ES-I3 (cell line): ENCODE measurements around the gene CTIF.

ENCODE experiments used
- H3K36me3 ChIP-seq: 2 replicates; pipeline ENCODE4 v1.6.1; 2013; ENCODE audit warnings: mild to moderate bottlenecking, low read length, control low read depth, moderate library complexity; ENCODE audit not compliant: insufficient read depth
- H3K4me1 ChIP-seq: 2 replicates; pipeline ENCODE4 v1.6.1; 2013; ENCODE audit warnings: mild to moderate bottlenecking, control low read depth, low read length; ENCODE audit not compliant: insufficient read depth
- H3K9ac ChIP-seq: 2 replicates; pipeline ENCODE4 v1.6.1; 2013; ENCODE audit warnings: low read depth, mild to moderate bottlenecking, low read length, moderate library complexity
- H3K9me3 ChIP-seq: 2 replicates; pipeline ENCODE4 v1.6.1; 2013; ENCODE audit warnings: mild to moderate bottlenecking, low read length, moderate library complexity; ENCODE audit not compliant: control insufficient read depth, insufficient read depth

Gene CTIF

DNA sequence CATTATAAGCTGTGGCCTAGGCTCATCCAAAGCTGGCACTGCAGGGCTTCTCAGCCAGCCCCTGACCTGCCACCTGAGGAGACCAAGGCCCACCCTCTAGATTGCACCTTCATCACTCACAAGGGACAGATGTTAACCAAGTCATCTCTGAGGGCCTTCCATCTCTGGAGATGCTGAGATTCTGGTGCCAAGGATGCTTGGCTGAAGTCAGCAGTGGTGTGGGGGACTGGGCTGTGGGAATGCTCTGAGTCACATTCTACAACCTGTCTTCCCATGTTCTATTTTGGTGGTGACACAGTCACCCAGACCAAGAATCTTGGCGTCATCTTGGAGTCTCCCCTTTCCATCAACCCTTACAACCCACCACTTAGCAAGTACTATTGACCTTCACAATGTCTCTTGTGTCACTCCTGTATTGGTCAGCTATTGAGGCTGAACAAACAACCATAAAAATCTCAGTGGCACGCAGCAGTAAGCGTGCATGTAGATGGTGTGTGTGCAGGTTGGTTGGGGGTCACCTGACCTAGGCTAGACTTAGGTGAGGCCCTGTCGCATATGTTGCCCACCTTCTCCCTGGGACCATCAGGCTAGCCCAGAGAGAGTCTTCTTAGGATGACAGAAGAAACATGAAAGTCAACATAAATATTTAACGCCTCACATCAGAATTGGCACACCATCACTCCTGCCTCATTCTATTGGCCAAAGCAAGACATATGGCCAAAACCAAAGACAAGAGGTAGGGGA lies 276.9 kb downstream of the CTIF start:
- Histone ChIP-seq H3K4me1 (no peaks in the 10 kb centered on the region), H3K9me3 (no peaks in the 10 kb centered on the region), H3K9ac (no peak overlapping the region), H3K36me3 (0 out of 2 replicates have a peak, but pooled peaks cover 3% of the 10 kb centered on the region)

DNA sequence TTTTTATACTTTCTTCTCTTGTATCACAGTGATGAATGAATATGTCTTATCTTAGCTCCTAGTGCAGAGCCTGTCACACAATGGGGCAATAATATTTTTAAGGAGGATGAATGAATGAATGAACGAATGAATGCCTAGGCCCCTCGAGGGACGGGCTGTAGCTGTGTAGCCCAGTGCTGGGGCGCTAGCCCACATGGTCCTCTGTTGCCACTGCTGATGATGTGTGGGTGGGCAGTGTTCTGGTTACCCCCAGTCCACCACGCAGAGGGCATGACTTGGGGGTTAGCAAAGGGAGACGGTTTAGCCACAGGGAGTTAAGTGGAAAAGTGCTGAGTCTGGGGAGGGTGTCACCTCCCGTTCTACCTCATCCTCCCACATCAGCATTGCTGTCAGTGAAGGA lies 277.7 kb downstream of the CTIF start:
- Histone ChIP-seq H3K9me3 (no peaks in the 10 kb centered on the region), H3K9ac (no peak overlapping the region), H3K4me1 (no peaks in the 10 kb centered on the region), H3K36me3 (0 out of 2 replicates have a peak, but pooled peaks cover 3% of the 10 kb centered on the region)

DNA sequence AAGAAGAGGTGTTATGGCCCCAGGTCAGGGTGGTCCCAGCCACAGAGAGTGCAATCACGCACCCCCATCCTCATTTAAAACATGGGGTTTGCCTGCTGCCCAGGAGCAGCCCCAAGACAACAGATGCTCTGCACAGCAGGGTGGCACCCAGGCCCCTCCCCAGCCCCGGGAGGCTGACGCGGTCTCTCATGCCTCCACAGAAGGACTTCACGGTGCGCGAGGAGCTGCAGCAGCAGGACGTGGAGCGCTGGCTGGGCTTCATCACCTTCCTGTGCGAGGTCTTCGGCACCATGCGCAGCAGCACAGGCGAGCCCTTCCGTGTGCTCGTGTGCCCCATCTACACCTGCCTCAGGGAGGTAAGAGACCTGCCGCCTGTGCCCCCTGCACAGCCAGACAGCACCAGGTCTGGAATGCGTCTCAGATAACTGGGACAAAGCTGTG lies 278.2 kb downstream of the CTIF start:
- H3K9ac ChIP-seq: no peak overlapping the region
- H3K9me3 ChIP-seq: no peaks in the 10 kb centered on the region
- H3K4me1 ChIP-seq: no peaks in the 10 kb centered on the region
- 0 out of 2 replicates have a peak, but pooled peaks cover 3% of the 10 kb centered on the region for H3K36me3 ChIP-seq

DNA sequence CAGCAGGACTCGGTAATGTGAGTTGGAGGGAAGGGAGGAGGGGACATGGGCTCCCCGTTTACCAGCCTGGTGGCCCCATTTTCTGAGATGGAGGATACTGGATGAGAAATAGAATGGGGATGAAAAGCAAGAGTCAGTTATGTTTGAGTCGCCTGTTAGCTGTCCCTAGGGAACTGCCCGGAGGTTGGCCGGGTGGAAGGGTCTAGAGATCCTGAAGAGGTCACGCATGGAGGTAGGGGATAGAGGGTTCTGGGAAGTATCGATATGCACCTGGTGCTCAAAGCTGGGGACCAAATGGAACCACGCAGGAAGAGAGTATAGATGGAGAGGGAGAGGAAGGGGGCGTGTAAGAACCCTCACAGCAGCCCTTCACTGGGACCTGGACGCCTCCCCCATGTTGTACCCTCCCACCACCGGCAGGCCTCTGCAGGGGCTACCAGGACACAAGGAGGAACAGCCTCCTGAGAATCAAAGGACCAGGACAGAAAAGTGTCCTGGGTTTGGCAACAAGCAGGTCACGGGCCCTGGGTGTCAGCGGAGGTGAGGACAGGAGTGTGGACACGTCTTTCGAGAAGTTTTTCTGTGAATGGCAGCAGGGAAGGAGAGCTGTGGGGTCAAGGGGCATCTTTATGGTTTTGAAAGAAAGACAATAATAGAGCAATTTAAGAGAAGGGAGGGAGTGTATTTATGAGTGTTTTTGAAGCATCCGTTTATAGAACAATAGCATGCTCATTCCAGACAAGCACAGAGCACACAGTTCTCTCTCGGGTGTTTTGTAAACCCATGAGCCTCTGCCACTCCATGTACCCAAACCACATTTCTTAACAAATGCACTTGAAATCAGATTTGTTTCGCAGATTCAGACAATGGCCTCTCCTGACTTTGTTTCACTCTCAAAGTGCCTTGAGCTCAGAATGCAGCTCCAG lies 279.8 kb downstream of the CTIF start:
- Histone ChIP-seq H3K9ac (no peak overlapping the region), H3K4me1 (no peaks in the 10 kb centered on the region), H3K36me3 (0 out of 2 replicates have a peak, but pooled peaks cover 3% of the 10 kb centered on the region), H3K9me3 (no peaks in the 10 kb centered on the region)

DNA sequence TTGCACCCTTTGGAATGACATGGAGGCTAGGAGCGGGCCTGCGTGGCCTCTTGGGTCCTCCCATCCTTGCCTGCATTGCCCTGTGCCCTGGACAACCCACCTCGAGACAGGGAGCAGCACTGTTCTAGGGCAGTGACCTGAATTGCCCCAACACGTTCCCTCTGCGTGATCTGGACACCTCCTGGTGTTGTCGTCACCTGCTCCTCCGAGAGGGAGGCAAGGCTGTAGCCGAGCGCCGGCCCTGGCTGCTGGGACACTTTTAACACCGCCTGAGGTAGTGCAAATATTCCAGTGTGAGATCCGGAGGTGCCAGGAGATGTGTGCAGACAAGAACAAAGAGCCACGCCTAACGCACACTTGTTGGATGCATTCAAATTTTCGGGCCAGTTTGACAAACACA lies 280.4 kb downstream of the CTIF start:
- 0 out of 2 replicates have a peak, but pooled peaks cover 3% of the 10 kb centered on the region for H3K36me3 ChIP-seq
- H3K9ac ChIP-seq: no peak overlapping the region
- no peaks in the 10 kb centered on the region for H3K4me1 ChIP-seq
- no peaks in the 10 kb centered on the region for H3K9me3 ChIP-seq

DNA sequence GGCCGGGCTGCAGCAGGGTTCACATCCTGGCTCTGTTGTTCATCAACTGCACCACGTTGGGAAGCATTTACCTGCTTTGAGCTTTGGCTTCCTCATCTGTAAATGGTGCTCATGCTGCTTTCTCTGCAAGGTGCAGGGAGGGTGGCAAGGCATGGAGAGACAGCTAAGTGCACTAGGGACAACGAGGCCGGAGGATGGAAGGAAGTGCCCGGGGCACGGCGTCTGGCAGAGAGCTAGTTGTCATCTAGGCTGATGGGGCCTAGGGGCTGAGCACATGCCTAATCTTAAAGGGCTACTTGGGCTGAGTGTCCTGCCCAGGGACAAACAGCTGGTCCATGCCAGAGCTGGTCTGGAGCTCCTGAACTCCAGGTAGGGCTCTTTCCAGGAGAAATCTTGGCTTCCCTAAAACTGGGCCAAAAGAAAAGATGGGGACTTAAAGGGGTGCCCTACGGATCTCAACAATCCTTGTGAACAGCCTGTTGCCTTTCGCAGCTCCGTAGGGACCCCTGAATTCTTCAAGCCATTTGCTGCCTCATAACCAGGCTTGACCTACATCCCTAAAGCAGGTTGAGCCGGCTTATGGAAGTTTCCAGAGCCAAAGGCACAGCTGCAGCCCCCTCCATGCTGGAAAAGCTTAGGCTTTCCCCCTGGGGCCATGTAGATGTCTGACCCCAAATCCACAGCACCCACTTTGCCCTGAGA lies 281.1 kb downstream of the CTIF start:
- 0 out of 2 replicates have a peak, but pooled peaks cover 3% of the 10 kb centered on the region for H3K36me3 ChIP-seq
- H3K9me3 ChIP-seq: no peaks in the 10 kb centered on the region
- no peak overlapping the region for H3K9ac ChIP-seq
- no peaks in the 10 kb centered on the region; the same call in 1 of the 2 replicates for H3K4me1 ChIP-seq

DNA sequence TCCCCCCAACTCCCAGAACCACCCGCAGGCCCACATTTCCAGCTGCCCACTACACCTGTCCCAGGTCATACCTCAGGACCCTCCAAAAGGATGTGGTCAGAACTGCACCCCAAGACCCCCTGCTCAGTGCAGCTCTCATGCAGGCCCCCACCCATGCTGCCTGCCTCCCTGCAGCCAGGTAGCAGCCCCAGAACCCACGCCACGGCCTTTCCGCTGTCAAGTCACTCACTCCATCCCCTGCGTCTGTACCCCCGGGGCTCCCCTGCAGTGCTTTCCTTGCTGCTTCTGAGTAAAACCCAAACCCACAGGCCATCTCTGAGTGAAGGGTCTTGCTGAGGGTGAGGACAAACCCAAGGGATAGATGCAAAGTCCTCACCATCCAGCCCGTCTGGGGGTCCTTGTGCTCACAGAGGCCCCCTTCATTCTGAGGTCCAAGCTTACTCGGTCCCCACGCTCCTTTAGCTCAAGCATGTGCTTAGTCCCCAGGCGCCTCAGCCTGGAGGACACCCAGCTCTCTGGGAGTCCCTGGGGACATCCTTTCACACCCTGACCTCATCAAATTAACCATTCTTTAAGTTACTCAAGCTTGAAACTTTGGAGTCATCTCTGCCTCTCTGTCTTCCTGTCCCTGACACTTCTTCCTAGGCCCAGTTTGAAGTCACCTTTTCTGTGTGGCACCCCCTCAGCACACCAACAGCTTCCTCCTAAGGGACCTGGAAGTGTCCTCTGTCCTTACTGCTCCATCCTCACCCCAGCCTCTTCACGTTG lies 281.8 kb downstream of the CTIF start:
- H3K9ac ChIP-seq: no peak overlapping the region
- H3K9me3 ChIP-seq: no peaks in the 10 kb centered on the region
- no peaks in the 10 kb centered on the region; the same call in 1 of the 2 replicates for H3K4me1 ChIP-seq
- 0 out of 2 replicates have a peak, but pooled peaks cover 3% of the 10 kb centered on the region for H3K36me3 ChIP-seq

DNA sequence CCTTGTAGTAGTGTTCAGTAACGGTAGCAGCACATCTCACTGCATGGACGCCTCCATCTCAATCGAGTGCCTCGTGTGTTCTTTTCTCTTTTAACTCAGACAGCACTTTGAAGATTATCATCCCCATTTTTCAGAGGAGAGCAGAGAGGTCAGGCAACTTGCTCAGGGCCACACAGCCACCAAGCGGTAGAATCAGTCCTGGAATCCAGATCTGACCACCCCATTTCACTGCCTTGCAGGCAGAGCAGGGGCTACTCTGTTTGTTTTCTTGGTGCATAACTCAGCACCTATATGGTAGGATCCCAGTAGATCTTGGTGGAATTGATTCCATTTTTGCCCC lies 282.4 kb downstream of the CTIF start:
- Histone ChIP-seq H3K9ac (no peak overlapping the region), H3K4me1 (no peaks in the 10 kb centered on the region; the same call in 1 of the 2 replicates), H3K36me3 (0 out of 2 replicates have a peak, but pooled peaks cover 3% of the 10 kb centered on the region), H3K9me3 (no peaks in the 10 kb centered on the region)

DNA sequence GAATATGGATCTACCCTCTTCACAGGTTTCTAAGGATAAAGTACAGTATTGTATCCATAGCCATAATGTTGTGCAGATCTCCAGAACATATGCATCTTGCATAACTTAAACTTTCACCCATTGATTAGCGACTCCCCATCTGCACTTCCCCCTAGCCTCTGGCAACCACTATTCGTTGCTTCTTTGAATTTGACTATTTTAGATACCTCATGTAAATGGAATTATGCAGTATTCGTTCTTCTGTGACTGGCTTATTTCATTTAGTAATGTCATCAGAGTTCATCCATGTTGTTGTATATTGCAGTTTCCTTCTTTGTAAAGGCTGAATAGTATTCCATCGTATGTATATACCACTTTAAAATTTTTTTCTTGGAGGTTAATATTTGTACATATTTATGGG lies 283.0 kb downstream of the CTIF start:
- Histone ChIP-seq H3K36me3 (0 out of 2 replicates have a peak, but pooled peaks cover 3% of the 10 kb centered on the region), H3K4me1 (no peaks in the 10 kb centered on the region; the same call in 1 of the 2 replicates), H3K9ac (no peak overlapping the region), H3K9me3 (no peaks in the 10 kb centered on the region)

DNA sequence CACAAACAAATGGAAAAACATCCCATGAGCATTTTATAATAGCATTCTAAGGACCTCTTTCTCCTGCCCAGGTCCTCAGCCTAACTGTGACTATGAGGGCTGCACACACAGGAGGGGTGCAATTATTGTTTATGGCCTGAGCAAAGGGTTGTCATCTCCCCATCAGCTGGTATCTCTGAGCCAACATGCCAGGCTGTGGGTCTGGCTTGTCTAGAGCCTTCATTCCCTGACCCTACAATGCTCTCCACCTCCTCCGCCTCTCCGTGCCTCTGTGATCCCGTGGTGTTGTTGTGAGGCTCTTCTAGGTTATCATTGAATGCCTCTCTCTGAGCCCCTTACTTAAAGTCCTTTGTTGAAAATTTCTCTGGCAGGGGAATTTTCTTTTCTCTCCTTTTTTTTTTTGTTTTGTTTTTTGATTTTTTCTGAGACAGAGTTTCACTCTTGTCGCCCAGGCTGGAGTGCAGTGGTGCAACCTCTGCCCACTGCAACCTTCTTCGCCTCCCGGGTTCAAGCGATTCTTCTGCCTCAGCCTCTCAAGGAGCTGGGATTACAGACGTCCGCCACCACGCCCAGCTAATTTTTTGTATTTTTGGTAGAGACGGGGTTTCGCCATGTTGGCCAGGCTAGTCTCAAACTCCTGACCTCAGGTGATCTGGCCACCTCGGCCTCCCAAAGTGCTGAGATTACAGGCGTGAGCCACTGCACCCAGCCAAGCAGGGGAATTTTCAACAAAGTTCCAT lies 285.6 kb downstream of the CTIF start:
- peaks cover 23% of the 10 kb centered on the region for H3K4me1 ChIP-seq
- H3K9me3 ChIP-seq: no peaks in the 10 kb centered on the region
- H3K9ac ChIP-seq: no peak overlapping the region
- H3K36me3 ChIP-seq: no peaks in the 10 kb centered on the region

DNA sequence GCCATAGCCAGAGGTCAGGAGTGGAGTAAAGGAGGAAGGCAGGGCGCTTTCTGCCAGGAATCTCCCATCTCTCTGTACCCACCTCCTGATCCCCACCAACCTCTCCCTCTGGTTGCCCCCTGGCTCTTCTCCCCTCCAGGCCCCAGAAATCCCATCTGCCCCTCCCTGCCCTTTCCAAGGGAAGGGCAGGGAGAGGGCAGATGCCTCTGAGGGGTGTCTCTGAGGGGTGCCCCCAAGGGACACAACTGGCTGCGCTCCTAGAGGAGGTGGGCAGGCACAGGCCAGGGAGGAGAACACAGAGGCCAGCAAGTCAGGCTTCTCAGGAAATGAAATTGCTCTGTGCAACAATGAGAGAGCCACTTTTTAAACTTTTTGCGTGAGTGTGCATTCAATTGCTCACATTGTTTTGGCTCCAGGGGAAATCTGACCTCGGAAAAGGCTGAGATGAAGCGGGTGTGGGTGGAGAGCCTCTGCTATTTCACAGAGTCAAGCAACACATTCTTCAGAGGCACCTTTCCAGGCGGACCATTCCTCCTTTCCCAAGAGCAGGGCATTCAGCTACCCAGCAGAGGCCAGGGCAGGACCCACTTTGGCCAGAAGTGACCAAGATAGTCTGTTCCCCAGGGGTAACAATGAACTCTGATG lies 286.4 kb downstream of the CTIF start:
- no peak overlapping the region for H3K9ac ChIP-seq
- H3K36me3 ChIP-seq: no peaks in the 10 kb centered on the region
- peaks cover 27% of the 10 kb centered on the region for H3K4me1 ChIP-seq
- no peaks in the 10 kb centered on the region for H3K9me3 ChIP-seq

DNA sequence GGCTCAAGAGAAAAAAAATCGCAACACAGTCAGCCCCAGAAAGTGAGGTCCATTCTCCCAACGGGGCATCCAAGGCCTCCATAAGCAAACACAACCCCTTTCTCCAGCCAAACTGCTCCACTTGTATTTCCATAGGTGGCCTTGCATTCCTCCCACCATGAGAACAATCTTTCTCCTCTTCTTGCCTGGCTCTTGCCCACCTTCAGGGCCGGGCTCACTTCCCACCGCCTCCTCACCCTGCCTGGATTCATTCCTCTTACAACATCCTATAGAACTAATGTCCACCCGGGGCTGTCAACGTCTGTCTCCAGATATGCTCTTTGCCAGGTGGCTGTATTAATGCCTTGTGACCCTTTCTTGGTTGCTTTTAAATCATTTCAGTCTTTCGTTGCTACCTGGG lies 287.4 kb downstream of the CTIF start:
- no peak overlapping the region for H3K9ac ChIP-seq
- no peaks in the 10 kb centered on the region for H3K9me3 ChIP-seq
- no peaks in the 10 kb centered on the region for H3K36me3 ChIP-seq
- H3K4me1 ChIP-seq: peaks cover 27% of the 10 kb centered on the region

DNA sequence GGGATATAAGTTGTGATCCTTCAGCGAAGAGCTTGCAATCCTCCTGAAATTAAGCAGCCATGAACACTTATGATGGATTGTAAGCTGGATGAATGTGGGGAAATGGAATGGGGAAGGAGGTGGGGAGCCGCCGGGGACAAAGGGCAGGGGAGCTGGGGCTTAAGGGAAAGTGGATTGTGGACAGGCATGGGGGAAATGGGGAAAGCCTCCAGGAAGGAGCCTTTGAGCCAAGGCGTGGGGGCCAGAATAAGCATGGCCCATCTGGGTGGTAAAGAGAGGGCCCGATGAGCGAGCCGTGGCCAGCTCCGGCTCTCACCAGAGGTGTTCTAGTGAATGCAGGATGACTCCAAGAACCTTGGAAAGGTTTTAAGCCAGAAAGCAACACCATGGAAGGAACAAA lies 288.0 kb downstream of the CTIF start:
- Histone ChIP-seq H3K4me1 (peaks cover 27% of the 10 kb centered on the region), H3K36me3 (no peaks in the 10 kb centered on the region), H3K9me3 (no peaks in the 10 kb centered on the region), H3K9ac (no peak overlapping the region)
